Prostate gland (tissue), 2 donors: ENCODE measurements around the gene PILRA. TPM values are rescaled to one million over a fixed set of nuclear protein-coding genes. Genes with fewer than 3 reads are reported as not detected.

Experiments used
- DNase-seq: peaks from one replicate; pipeline ENCODE4 v3.0.0-alpha.2; 2019; ENCODE audit warnings: low spot score
- H3K27ac ChIP-seq, 2 donors: fragments of 200-600 bp; sonication (generic); 2 replicates each; pipeline ENCODE4 v1.5.1; 2017 to 2019
- H3K27me3 ChIP-seq: fragments of 200-600 bp; sonication (generic); replicated peaks from 2 replicates; pipeline ENCODE4 v1.5.1; 2019; ENCODE audit not compliant: insufficient read depth
- H3K36me3 ChIP-seq, 2 donors: fragments of 200-600 bp; sonication (generic); 1 replicate in 1 of 2; 2 replicates in 1 of 2; pipeline versions ENCODE4 v1.5.1 to v1.8.1; 2017 to 2019
- H3K4me1 ChIP-seq: fragments of 200-600 bp; sonication (generic); replicated peaks from 2 replicates; pipeline ENCODE4 v1.5.1; 2019
- H3K4me3 ChIP-seq, 2 donors: fragments of 200-600 bp; sonication (generic); 2 replicates each; pipeline ENCODE4 v1.5.1; 2017 to 2019
- H3K9me3 ChIP-seq: fragments of 200-600 bp; sonication (generic); 2 replicates; pipeline ENCODE4 v1.5.1; 2017
- POLR2A ChIP-seq: fragments of 450-650 bp; IDR thresholded peaks from one replicate; pipeline ENCODE4 v1.6.1; 2016; ENCODE audit warnings: antibody characterized with exemption, mild to moderate bottlenecking
- POLR2AphosphoS5 ChIP-seq: sonication (generic); formaldehyde crosslinking; IDR thresholded peaks from one replicate; pipeline ENCODE4 v1.6.1; 2017; ENCODE audit warnings: antibody characterized with exemption
- WGBS: methylation state at CpG from one replicate; pipeline ENCODE4 v1.1.5; 2018; 5-methylcytosine and 5-hydroxymethylcytosine counted together
- intact Hi-C: fragments of 100-400 bp; cut with DNase I; formaldehyde crosslinking; loops from one replicate; pipeline ENCODE4 v1.14.2; 2022
- total RNA-seq, 2 donors: library from RNA; depleted of rRNA; stranded (reverse); fragments of >200 nt; gene quantifications; one replicate each; pipeline ENCODE4 v1.1.0, GENCODE V29; 2016
- TF ChIP-seq, protein P1 (sequence below), 4 experiments: fragments of 200-600 bp in 2 of 4; fragments of 450-650 bp in 2 of 4; sonication (generic) in 2 of 4; IDR thresholded peaks; 1 replicate in 3 of 4; 2 replicates in 1 of 4; pipeline ENCODE4 v1.5.1; 2016 to 2019; ENCODE audit warnings: antibody characterized with exemption in 4 of 4, mild to moderate bottlenecking in 2 of 4, moderate library complexity in 2 of 4

PILRA gene
- total RNA-seq, 2 donors from 2014 or later, result 4.9 to 11.9 TPM

DNA sequence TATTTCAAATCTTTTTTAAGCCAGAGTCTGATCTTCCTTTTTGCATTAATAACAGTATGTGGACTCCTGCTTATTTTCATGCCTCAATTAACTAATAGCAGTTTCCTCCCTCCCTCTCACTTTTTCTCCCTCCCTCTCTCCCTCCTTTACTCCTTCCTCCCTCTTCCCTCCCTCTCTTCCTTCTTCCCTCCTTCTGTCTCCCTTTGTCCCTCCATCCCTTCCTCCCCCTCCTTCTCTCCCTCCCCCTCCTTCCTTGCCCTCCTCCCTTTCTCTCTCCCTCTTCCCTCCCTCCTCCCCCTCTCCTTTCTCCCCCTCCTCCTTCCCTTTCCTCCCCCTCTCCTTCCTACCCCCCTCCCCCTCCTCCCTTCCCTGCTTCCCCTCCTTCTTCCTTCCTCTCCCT, 53.2 kb downstream of the PILRA start:
- Histone ChIP-seq H3K9me3 (no peaks in the 10 kb centered on the region), H3K27me3 (no peaks in the 10 kb centered on the region), H3K4me1 (peaks cover 11% of the 10 kb centered on the region), H3K36me3 (no peaks in the 10 kb centered on the region), H3K4me3 (no peak overlapping the region), H3K27ac (no peak overlapping the region)
- DNase-seq, result no peak
- intact Hi-C loops, result no loop called here
- TF ChIP-seq, protein P1, sequence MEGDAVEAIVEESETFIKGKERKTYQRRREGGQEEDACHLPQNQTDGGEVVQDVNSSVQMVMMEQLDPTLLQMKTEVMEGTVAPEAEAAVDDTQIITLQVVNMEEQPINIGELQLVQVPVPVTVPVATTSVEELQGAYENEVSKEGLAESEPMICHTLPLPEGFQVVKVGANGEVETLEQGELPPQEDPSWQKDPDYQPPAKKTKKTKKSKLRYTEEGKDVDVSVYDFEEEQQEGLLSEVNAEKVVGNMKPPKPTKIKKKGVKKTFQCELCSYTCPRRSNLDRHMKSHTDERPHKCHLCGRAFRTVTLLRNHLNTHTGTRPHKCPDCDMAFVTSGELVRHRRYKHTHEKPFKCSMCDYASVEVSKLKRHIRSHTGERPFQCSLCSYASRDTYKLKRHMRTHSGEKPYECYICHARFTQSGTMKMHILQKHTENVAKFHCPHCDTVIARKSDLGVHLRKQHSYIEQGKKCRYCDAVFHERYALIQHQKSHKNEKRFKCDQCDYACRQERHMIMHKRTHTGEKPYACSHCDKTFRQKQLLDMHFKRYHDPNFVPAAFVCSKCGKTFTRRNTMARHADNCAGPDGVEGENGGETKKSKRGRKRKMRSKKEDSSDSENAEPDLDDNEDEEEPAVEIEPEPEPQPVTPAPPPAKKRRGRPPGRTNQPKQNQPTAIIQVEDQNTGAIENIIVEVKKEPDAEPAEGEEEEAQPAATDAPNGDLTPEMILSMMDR (IDR thresholded peaks at IDR 0.05), result no peak
- TF ChIP-seq POLR2A (no peak), POLR2AphosphoS5 (no peak)

DNA sequence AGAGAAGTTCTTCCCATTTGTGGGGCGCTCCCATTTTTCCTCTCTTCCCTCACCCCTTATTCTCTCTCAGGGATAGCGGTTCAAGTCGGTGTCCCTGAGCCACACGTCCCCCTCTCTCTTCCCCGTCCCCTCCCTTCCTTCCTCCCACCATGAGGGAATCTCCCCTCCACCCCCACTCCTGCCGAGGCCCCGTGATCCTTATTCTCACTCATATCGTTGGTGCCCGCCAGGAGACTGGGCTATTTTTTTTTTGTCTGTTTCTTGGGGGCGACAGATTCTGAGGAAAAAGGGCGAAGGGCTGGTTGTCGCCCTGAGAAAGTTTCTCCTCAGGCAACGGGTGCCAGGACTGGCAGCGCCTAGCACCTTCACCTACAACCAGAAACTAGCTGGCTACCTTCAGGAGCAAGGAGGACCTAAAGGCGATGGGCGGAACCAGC, 54.5 kb downstream of the PILRA start:
- Histone ChIP-seq H3K9me3 (no peaks in the 10 kb centered on the region), H3K27me3 (no peaks in the 10 kb centered on the region), H3K36me3 (no peaks in the 10 kb centered on the region), H3K4me1 (peaks cover 18% of the 10 kb centered on the region), H3K4me3 (peak overlapping the region; percentile 73 to 94), H3K27ac (peak overlapping the region; percentile 100)
- DNase-seq, result no peak
- intact Hi-C loops, result no loop called here
- TF ChIP-seq POLR2A, result no peak
- WGBS, result 49% methylated on average over 16 of the region's 16 CpGs

DNA sequence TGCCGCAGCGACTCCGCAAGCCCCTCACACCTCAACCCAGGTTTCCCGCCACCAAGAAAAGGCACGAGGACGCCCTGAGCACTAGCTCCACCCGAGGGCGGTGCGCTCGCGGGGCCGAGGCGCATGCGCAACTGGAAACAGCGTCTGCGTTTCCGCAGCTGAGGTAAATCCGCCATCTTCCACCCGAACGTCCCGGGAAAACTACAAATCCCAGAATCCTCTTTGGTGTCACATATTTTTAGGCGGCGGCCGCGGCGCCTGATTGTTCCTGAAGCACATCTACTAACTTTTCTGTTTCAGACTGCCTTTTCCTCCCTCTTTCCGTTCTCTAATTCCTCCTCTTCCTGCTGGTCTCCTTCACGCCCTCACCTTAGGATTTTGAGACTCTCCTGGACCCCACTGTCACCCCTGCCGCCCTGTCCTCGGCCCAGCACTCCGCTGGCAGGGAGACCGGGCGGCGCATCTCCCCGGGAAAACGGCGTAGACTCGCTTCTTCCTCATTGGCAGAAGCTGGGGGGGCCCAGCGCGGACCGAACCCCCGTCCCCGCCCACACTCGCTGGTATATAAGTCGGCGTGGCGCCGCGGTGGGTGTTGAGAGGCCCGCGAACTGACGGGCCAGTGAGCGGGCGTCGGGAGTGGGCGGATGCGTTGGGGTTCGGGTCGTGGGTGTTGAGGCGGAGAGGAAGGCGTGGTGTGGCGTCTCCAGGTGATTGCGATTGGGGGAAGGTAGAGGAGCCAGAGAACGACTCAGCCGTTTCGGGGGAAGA, 55.1 kb downstream of the PILRA start, which contains the start of gene ZCWPW1:
ZCWPW1 (minus strand) TSS at position 505 of the 768 bp plus-strand sequence. CDS start 8,054 bp downstream, outside the sequence.
- Histone ChIP-seq H3K36me3 (peaks cover 0 to 3% of the 10 kb centered on the region in 2 donors), H3K27me3 (no peaks in the 10 kb centered on the region), H3K9me3 (no peaks in the 10 kb centered on the region), H3K4me3 (peak within 1 kb of the TSS; percentile 73 to 94), H3K4me1 (peaks cover 18% of the 10 kb centered on the region), H3K27ac (peak within 1 kb of the TSS; percentile 100)
- peak; percentile 92 for DNase-seq
- TF ChIP-seq POLR2A (peak; percentile 100), POLR2AphosphoS5 (peak; percentile 90)
- TF ChIP-seq, protein P1 (IDR thresholded peaks at IDR 0.05), result peak in 1 of 4 experiments; percentile 10
- intact Hi-C loops, result no loop called here
- WGBS, result 1% methylated on average over 62 of the region's 66 CpGs

DNA sequence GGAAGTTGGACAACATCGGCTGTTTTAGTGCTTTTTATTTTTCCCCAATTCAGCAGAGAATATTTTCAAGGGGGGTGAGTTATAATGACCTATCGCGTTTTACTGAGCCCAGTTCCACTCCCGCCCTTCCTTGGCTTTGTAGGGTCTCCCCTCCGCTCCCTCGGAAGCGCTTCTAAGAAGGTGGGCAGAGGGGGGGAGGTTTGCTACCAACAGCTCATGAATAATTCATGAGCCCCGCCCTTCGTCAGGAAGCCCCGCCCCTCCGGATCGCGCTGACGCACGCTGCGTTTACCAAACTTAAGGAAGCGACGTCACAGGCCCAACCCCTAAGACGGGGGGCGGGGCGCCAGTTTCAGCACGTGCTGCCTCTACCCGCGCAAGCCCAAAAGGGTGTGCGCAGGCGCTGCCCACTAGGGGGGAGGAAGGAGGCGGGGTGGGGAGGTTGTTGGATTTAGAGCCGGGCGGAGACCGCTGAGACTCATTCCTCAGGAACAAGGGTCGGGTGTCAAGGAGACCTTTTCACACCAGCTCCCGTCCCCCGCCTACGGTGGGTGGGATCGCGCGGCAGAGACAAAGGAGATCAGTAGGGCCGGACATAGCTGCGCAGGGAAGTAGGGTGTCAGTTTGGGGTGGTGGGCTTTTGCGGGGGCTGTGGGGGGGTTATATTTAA, 55.8 kb downstream of the PILRA start:
- peak; percentile 100 for DNase-seq
- 0% methylated on average over 40 of the region's 40 CpGs for WGBS
- intact Hi-C loops, result no loop called here
- Histone ChIP-seq H3K27ac (peak overlapping the region; percentile 100), H3K4me1 (peaks cover 18% of the 10 kb centered on the region), H3K36me3 (peaks cover 5 to 7% of the 10 kb centered on the region in 2 donors), H3K27me3 (no peaks in the 10 kb centered on the region), H3K4me3 (peak overlapping the region; percentile 73 to 94), H3K9me3 (no peaks in the 10 kb centered on the region)
- TF ChIP-seq POLR2AphosphoS5, result peak; percentile 95
- TF ChIP-seq POLR2A, result no peak
- TF ChIP-seq, protein P1 (IDR thresholded peaks at IDR 0.05), result peak in 3 of 4 experiments; percentile 50 to 89 (median 58)

DNA sequence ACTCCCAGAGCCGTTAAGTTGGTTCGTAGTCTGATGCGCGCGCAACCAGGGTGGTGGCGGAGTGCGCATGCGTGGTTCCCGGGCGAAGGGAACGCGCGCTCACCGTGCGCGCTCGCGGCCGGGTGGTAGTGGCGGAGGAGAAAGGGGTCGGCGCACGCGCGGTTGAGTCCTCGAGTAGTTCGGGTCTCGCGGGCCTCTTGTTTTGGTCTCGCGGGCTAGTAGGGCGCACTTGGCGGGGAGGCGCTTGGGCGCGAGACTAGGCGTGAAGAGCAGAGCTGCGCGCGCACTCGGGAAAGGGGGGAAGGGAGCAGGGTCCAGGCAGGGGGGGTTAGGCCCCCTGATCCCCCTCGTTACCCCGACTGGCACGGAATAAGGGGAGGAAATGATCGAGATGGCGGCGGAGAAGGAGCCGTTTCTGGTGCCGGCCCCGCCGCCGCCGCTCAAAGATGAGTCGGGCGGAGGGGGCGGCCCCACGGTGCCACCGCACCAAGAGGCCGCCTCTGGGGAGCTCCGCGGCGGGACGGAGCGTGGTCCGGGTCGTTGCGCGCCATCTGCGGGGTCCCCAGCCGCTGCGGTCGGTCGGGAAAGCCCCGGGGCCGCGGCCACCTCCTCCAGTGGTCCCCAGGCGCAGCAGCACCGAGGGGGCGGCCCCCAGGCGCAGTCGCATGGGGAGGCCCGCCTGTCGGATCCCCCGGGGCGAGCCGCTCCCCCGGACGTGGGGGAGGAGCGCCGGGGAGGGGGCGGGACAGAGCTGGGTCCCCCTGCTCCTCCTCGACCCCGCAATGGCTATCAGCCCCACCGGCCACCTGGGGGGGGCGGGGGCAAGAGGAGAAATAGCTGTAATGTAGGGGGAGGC, 56.6 kb downstream of the PILRA start, which contains the start of gene MEPCE:
MEPCE (plus strand) TSS at position 195 of the 856 bp plus-strand sequence; CDS start at position 383, 188 bp downstream.
- no peaks in the 10 kb centered on the region for H3K9me3 ChIP-seq
- H3K4me3 ChIP-seq, result peak within 1 kb of the TSS; percentile 73 to 94
- intact Hi-C loops, result no loop called here
- WGBS, result under 1% methylated on average over 74 of the region's 95 CpGs
- H3K27me3 ChIP-seq, result no peaks in the 10 kb centered on the region
- H3K4me1 ChIP-seq, result peaks cover 25% of the 10 kb centered on the region
- peaks cover 5 to 7% of the 10 kb centered on the region in 2 donors for H3K36me3 ChIP-seq
- DNase-seq, result peak; percentile 94
- H3K27ac ChIP-seq, result peak within 1 kb of the TSS; percentile 100
- TF ChIP-seq POLR2A (peak; percentile 89), POLR2AphosphoS5 (peak; percentile 73)
- TF ChIP-seq, protein P1 (IDR thresholded peaks at IDR 0.05), result peak in 1 of 4 experiments; percentile 4
